ENCODE results near the gene MKI67.

- TF ChIP-seq POLR2A (IDR thresholded peaks at IDR 0.05) (no peak), CTCF (IDR thresholded peaks at IDR 0.05 in 8 of 11, conservative IDR thresholded peaks at IDR 0.05 in 3 of 11) (no peak)
Measured at GRCh38 chr10:128105383-128105782, 20.8 kb downstream of the MKI67 start.

All from spleen (tissue), 7 donors.